ENCODE results near the gene EGFL6. TPM values are rescaled to one million over a fixed set of nuclear protein-coding genes. Genes with fewer than 3 reads are reported as not detected.

Gene EGFL6, protein sequence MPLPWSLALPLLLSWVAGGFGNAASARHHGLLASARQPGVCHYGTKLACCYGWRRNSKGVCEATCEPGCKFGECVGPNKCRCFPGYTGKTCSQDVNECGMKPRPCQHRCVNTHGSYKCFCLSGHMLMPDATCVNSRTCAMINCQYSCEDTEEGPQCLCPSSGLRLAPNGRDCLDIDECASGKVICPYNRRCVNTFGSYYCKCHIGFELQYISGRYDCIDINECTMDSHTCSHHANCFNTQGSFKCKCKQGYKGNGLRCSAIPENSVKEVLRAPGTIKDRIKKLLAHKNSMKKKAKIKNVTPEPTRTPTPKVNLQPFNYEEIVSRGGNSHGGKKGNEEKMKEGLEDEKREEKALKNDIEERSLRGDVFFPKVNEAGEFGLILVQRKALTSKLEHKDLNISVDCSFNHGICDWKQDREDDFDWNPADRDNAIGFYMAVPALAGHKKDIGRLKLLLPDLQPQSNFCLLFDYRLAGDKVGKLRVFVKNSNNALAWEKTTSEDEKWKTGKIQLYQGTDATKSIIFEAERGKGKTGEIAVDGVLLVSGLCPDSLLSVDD
- total RNA-seq: 21.2 TPM

GRCh38 chrX:13569479-13570260 is at the start of gene EGFL6:
Gene EGFL6, plus strand, starts transcription at chrX:13569601. Its CDS starts 261 bp downstream, at chrX:13569862.
- no peak for DNase-seq

DNA sequence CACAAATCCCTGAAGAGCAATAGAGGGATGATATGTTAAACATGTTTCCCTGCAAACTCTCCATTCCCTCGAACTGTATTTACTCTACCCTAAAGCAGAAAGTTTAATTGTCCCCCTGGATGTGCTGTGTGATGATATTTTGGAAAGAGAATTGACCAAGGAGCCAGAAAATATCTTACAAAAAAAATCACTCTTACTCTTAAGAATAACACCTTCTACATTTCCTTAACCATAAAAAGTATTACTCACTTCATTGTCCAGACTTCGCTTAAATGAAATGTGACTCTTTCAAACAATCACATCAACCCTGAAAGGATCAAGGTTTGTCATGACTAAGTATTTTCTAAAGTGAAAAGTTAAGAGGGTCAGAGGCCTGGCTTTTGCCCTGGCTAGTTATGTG is 49.0 kb upstream of the EGFL6 start:
- DNase-seq: no peak

DNA sequence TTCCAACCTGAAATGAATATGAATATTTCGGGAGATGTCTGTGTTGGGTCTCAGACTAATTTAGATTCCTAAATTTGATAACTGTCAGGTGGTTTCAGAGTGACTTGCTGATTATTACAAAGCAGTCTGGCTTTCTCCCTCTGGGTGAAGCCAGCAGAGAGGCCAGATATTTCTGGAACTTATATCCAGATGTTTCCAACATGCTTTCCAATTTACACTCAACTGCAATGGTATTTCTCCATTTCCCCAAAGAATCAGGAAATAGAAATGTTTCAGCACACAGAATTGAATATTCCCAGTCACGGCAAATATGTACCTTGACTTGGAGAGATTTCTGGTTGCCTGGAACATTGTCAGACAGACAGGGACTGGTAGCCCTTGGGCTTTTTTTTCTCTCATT is 48.5 kb upstream of the EGFL6 start:
- DNase-seq: peak; percentile 72

- no peak for DNase-seq
Measured at GRCh38 chrX:13522811-13523210, 46.6 kb upstream of the EGFL6 start.

DNA sequence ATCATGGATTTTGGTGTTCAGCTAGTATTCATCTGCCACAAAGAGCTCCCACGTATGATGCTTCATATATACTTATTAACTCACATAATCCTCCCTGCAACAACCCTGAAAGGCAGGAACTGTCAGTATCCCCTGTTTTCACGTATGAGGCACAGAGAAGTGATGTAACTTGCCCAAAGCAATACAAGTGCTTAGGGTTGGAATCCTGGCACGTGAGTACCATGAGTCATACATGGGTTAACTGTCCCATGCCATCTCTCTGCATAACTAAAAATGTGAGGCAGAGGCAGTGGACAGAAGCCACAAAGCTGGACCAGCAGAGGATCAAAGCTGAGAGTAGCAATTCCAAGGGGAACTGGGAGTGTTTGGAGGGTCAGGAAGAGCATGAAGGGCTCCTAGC is 35.7 kb upstream of the EGFL6 start:
- no peak for DNase-seq

DNA sequence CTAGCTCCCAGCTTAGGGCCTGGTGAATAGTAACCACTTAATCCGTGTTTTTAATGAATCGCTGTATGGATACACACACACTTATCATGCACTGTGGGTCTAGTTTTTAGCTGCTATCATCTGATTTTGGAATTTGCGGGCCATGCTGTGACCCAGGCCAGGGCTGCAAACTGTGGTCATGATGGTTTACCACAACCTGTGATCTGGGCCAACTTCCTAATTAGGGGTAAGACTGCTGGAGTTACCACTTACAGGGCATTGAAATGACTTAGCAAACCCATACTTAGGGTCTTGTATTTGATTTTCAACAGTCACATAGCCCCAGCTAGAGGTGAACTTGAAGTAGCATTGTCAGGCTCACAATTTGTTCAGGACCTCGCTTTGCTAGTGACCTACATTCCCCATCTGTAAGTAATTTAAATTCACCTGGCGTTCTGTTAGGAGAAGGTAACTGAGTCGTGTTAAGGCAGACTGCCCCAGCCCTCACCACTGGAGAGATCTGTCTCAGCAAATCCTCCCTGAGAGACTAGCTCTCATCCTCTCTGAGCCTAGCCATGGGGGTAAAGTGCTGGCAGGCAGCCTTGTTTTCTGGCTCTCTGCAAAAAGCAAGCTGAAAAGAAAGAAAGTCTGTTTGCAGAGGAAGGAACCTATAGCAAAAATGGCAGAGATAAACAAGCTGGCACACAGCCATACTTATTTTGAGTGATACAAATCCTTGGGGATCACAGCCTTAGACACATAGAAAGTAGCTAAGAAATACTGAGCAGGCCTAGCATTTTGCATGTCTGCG is 33.8 kb upstream of the EGFL6 start:
- DNase-seq: no peak

- peak; percentile 70 for DNase-seq
Measured at GRCh38 chrX:13536551-13536950, 32.9 kb upstream of the EGFL6 start.

DNA sequence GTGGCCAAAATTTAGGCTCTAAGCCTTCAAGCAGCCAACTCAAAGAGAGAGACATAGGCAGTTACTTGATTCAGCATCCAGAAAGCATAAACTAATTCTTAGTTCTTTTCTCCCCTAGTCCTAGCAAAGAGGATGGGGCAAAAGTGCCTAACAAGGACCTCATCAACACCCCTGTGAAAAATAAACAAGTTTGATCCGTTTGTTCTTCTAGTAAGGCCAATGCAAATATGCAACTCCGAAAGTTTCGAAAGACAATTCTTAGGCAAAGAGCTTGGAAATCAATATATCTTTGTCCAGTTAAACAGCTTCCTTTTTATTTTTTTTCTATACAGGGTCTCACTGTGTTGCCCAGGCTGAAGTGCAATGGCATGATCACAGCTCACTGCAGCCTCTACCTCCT is 31.0 kb upstream of the EGFL6 start:
- DNase-seq: no peak

DNA sequence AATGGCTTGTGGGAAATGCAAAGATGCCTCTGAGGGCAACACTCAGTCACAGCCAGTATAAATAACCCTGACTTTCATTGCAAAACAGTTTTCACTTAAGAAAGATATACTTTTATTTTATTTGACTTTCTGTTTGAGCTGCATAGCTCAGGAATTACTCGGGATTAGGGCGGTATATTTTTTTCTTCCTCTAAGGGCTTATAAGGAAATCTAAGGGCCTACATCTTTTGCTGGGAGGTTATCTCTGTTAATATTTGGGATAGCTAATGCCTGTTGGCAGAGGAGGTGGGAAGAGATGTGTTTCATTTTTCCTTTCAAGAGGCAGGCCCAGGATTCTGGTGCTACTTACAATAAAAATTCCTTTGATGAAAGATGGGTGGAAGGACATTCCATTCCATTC is 28.8 kb upstream of the EGFL6 start:
- DNase-seq: no peak

GRCh38 chrX:13545726-13546125 is 23.7 kb upstream of the EGFL6 start:
- DNase-seq: no peak

- peak; percentile 31 for DNase-seq
Measured at GRCh38 chrX:13547671-13548070, 21.7 kb upstream of the EGFL6 start.

GRCh38 chrX:13550346-13550745 is 19.1 kb upstream of the EGFL6 start:
- DNase-seq: no peak

- no peak for DNase-seq
Measured at GRCh38 chrX:13551610-13552009, 17.8 kb upstream of the EGFL6 start.

- no peak for DNase-seq
Measured at GRCh38 chrX:13552892-13553291, 16.5 kb upstream of the EGFL6 start.

- DNase-seq: no peak
Measured at GRCh38 chrX:13565511-13565910, 3.9 kb upstream of the EGFL6 start.

DNA sequence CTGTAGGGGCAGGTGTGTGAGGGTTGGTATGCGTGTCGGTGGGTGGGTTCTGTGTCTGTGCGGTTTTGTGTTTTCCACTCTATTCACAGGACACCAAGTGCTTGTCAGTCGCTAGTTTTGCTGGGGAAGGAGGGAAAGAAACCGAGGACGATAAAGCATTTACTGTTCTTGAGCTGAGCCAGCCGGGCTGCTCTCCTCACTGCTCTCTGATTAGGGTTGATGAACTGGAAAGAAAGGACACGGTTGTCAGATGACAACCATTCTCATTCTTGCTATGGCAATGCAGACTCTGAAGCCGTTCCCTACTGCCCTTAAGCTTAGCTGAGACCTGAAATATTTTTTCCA is 832 bp downstream of the EGFL6 start:
- no peak for DNase-seq

DNA sequence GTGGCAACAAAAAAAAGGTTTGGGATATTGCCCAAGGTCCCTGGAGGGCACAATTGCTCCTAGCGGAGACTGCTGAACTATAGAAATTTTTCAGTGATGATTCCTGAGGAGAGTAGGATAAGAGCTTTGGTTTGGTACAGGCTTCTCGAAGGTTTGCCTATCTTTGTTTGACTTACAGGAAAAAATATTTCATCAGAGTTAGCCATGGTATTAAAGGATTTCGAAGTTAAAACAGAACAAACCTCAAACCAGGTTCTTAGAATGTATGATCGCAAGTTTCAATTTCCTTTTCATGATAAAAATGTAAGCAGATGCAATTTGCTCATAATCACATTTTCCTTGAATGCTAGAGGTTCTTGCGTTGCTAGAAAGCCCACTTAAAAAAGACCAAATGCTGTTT is 1.7 kb downstream of the EGFL6 start:
- DNase-seq: no peak

GRCh38 chrX:13574600-13574999 is 5.2 kb downstream of the EGFL6 start:
- DNase-seq: no peak

- DNase-seq: no peak
Measured at GRCh38 chrX:13579661-13580060, 10.3 kb downstream of the EGFL6 start.

GRCh38 chrX:13581554-13581953 is 12.2 kb downstream of the EGFL6 start:
- peak; percentile 64 for DNase-seq

DNA sequence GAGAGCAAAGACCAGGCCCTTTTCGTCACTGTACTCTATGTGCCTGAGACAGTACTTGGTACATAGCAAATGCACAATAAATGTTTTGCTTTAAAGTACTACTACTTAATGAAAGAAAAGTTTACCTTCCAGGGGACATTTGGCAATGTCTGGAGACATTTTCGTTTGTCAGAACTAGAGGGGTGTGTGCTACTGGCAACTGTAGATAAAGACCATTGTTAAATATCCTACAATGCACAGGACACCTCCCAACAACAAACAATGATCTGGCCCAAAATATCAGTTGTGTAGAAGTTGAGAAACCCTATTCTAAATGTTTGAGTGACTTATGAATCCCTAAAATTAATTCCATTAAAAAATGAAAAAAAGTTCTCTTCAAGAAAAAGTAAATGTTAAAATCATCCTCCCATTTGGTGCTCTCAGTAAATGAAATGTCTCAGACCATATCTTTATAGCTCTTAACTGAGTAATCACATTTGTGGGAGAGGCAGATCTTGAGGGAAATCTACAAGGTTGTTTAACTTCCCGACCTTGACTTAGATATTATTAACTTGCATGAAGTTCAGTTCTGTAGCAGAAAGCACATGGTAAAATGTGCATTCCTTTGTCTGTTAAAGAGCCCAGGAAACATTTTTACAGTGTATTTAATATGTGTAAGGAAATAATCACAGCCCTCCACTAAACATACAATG is 18.5 kb downstream of the EGFL6 start:
- no peak for DNase-seq

GRCh38 chrX:13590207-13590606 is 20.8 kb downstream of the EGFL6 start:
- no peak for DNase-seq
